GM23338 (cell line): ENCODE results near the gene CFAP92. TPM values are rescaled to one million over a fixed set of nuclear protein-coding genes. Genes with fewer than 3 reads are reported as not detected.

Source experiments
- ATAC-seq: fragments of 200-7000 bp; cut with Tn5 transposase; 3 replicates; pipeline ENCODE4 v1.9.1; 2020
- DNase-seq: peaks from one replicate; pipeline ENCODE4 v3.0.0-alpha.2; 2015; ENCODE audit warnings: low spot score
- H2AFZ ChIP-seq: fragments of 200-600 bp; sonication (generic); 2 replicates; pipeline ENCODE4 v1.8.0; 2016; ENCODE audit warnings: antibody characterized with exemption, mild to moderate bottlenecking, moderate library complexity
- H3F3A ChIP-seq: fragments of 200-600 bp; sonication (generic); replicated peaks from 2 replicates; pipeline ENCODE4 v1.8.0; 2017; ENCODE audit warnings: antibody characterized with exemption, mixed run types, low read depth
- H3K27ac ChIP-seq: fragments of 200-600 bp; sonication (generic); 2 replicates; pipeline ENCODE4 v1.6.1; 2016; ENCODE audit warnings: low read depth
- H3K27me3 ChIP-seq: fragments of 200-600 bp; sonication (generic); 2 replicates; pipeline ENCODE4 v1.8.0; 2016; ENCODE audit warnings: mild to moderate bottlenecking, mixed run types, moderate library complexity; ENCODE audit not compliant: insufficient read depth
- H3K36me3 ChIP-seq: fragments of 200-600 bp; sonication (generic); 2 replicates; pipeline ENCODE4 v1.8.0; 2016; ENCODE audit warnings: mild to moderate bottlenecking; ENCODE audit not compliant: insufficient read depth
- H3K4me1 ChIP-seq: fragments of 200-600 bp; sonication (generic); 2 replicates; pipeline ENCODE4 v1.8.0; 2016; ENCODE audit warnings: mild to moderate bottlenecking, moderate library complexity; ENCODE audit not compliant: insufficient read depth
- H3K4me2 ChIP-seq: fragments of 200-600 bp; sonication (generic); 2 replicates; pipeline ENCODE4 v1.7.1; 2017; ENCODE audit warnings: mixed run types
- H3K4me3 ChIP-seq: fragments of 200-600 bp; sonication (generic); 2 replicates; pipeline ENCODE4 v1.6.1; 2016; ENCODE audit warnings: mixed run types
- H3K79me2 ChIP-seq: fragments of 200-600 bp; sonication (generic); replicated peaks from 2 replicates; pipeline ENCODE4 v1.8.0; 2017; ENCODE audit warnings: mild to moderate bottlenecking; ENCODE audit not compliant: insufficient read depth
- H3K9me2 ChIP-seq: fragments of 200-600 bp; sonication (generic); 2 replicates; pipeline ENCODE4 v1.8.0; 2017; ENCODE audit not compliant: insufficient read depth
- H4K20me1 ChIP-seq: fragments of 200-600 bp; sonication (generic); replicated peaks from 2 replicates; pipeline ENCODE4 v1.8.0; 2017; ENCODE audit warnings: mild to moderate bottlenecking; ENCODE audit not compliant: insufficient read depth
- H3K27ac Mint-ChIP-seq: 2 replicates; pipeline ENCODE4 v1.8.0; 2020; ENCODE audit warnings: inconsistent platforms, mild to moderate bottlenecking, moderate library complexity, mixed read lengths
- H3K27me3 Mint-ChIP-seq: 3 replicates; pipeline ENCODE4 v1.8.0; 2022; ENCODE audit warnings: low read depth, mild to moderate bottlenecking, moderate library complexity, mixed read lengths, inconsistent platforms; ENCODE audit not compliant: insufficient read depth, poor library complexity
- H3K36me3 Mint-ChIP-seq: 3 replicates; pipeline ENCODE4 v1.8.0; 2021; ENCODE audit warnings: low read depth, mild to moderate bottlenecking, inconsistent platforms, moderate library complexity, mixed read lengths
- H3K4me1 Mint-ChIP-seq: 3 replicates; pipeline ENCODE4 v1.8.0; 2020; ENCODE audit warnings: mild to moderate bottlenecking, inconsistent platforms, mixed read lengths
- H3K4me3 Mint-ChIP-seq: 3 replicates; pipeline ENCODE4 v1.8.0; 2021; ENCODE audit warnings: moderate library complexity, mild to moderate bottlenecking, inconsistent platforms, mixed read lengths
- H3K9me3 Mint-ChIP-seq: 3 replicates; pipeline ENCODE4 v1.8.0; 2020; ENCODE audit warnings: moderate library complexity, mild to moderate bottlenecking, inconsistent platforms, mixed read lengths
- CREB1 ChIP-seq: fragments of 250-450 bp; sonication (Bioruptor Pico); IDR thresholded peaks from 2 replicates; pipeline ENCODE4 v1.5.0; 2020; ENCODE audit warnings: low read depth, mild to moderate bottlenecking, moderate library complexity
- CTCF ChIP-seq, 2 experiments: fragments of 200-600 bp in 1 of 2; sonication (generic) in 1 of 2; conservative IDR thresholded peaks; 2 replicates each; pipeline versions ENCODE4 v1.5.1 to v1.6.1; 2016 to 2017; ENCODE audit warnings: antibody characterized with exemption in 2 of 2, low read depth in 2 of 2, mild to moderate bottlenecking in 2 of 2, moderate library complexity in 1 of 2
- EZH2 ChIP-seq: fragments of 200-600 bp; sonication (generic); IDR thresholded peaks from one replicate; pipeline ENCODE4 v1.8.0; 2017; ENCODE audit warnings: antibody characterized with exemption, mild to moderate bottlenecking, low read depth; ENCODE audit not compliant: unreplicated experiment
- EZH2phosphoT487 ChIP-seq: fragments of 200-600 bp; sonication (generic); IDR thresholded peaks from one replicate; pipeline ENCODE4 v1.8.1; 2018; ENCODE audit warnings: antibody characterized with exemption; ENCODE audit not compliant: unreplicated experiment
- JUNB ChIP-seq: IDR thresholded peaks from one replicate; pipeline ENCODE4 v1.6.1; 2016; ENCODE audit warnings: antibody characterized with exemption; ENCODE audit not compliant: unreplicated experiment
- NANOG ChIP-seq: IDR thresholded peaks from 2 replicates; pipeline ENCODE4 v1.6.1; 2016; ENCODE audit warnings: antibody characterized with exemption, borderline replicate concordance
- POLR2AphosphoS5 ChIP-seq: IDR thresholded peaks from 2 replicates; pipeline ENCODE4 v1.6.1; 2016; ENCODE audit warnings: antibody characterized with exemption, low read depth
- REST ChIP-seq: IDR thresholded peaks from one replicate; pipeline ENCODE4 v1.6.1; 2018; ENCODE audit warnings: antibody characterized with exemption; ENCODE audit not compliant: unreplicated experiment
- STAT1 ChIP-seq: IDR thresholded peaks from one replicate; pipeline ENCODE4 v1.6.1; 2016; ENCODE audit warnings: antibody characterized with exemption; ENCODE audit not compliant: unreplicated experiment
- ZNF114 ChIP-seq: fragments of 250-450 bp; sonication (Bioruptor Pico); IDR thresholded peaks from 2 replicates; pipeline ENCODE4 v1.5.0; 2020; ENCODE audit warnings: mild to moderate bottlenecking, moderate library complexity
- ZNF331 ChIP-seq: fragments of 250-450 bp; sonication (Bioruptor Pico); IDR thresholded peaks from 2 replicates; pipeline ENCODE4 v1.5.0; 2020; ENCODE audit warnings: low read depth, mild to moderate bottlenecking, moderate library complexity
- polyA plus RNA-seq: library from polyadenylated mRNA; unstranded; fragments of >200 nt; fragmentation: Nextera tagmentation; extraction: Ambion mirVana; gene quantifications from 2 replicates; pipeline ENCODE4 v1.2.1, GENCODE V29; 2016
- total RNA-seq: library from RNA; depleted of rRNA; stranded (reverse); fragments of >200 nt; shearing (Covaris generic); gene quantifications from 2 replicates; pipeline ENCODE4 v1.2.3, GENCODE V29; 2014
- TF ChIP-seq, protein P1 (sequence below): fragments of 250-450 bp; sonication (Bioruptor Pico); IDR thresholded peaks from 2 replicates; pipeline ENCODE4 v1.5.0; 2020; ENCODE audit warnings: mild to moderate bottlenecking, moderate library complexity
- TF ChIP-seq, protein P2 (sequence below): IDR thresholded peaks from 2 replicates; pipeline ENCODE4 v1.6.1; 2016; ENCODE audit warnings: antibody characterized with exemption

CFAP92 gene
- total and polyA plus RNA-seq, 2 experiments from 2014 or later: 1.6 to 2.3 TPM

DNA sequence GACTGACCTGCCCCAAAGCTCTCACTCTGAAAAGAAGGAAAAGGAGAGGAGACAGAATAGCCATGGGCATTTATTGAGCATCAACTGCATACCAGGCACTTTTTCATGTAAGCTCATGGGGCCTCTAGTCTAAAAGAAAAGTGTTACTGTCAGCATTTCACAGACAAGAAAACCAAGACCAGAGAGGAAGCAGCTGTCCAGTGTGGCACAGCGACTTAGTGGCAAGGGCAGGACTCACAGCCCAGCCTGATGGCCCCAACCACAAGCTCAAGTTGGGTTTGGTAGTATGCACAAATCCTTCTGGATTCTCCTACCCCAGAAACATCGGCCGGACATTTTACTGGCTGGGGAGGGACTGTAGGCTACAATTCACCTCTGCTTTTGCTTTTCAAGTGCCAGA lies 13.0 kb upstream of the CFAP92 start:
- Histone ChIP-seq H2AFZ (no peak overlapping the region), H3K79me2 (no peaks in the 10 kb centered on the region), H3K27ac (no peak overlapping the region), H3K4me2 (no peak overlapping the region), H3F3A (peaks cover 4% of the 10 kb centered on the region; the same call in 1 of the 2 replicates), H3K27me3 (peaks cover 66% of the 10 kb centered on the region), H3K4me1 (no peaks in the 10 kb centered on the region), H3K4me3 (no peak overlapping the region), H4K20me1 (peaks cover 4% of the 10 kb centered on the region; the same call in 1 of the 2 replicates), H3K36me3 (no peaks in the 10 kb centered on the region), H3K9me2 (no peaks in the 10 kb centered on the region)
- Mint-ChIP-seq H3K36me3 (peaks cover 3% of the 10 kb centered on the region; the same call in 1 of the 3 replicates), H3K9me3 (peaks cover 12% of the 10 kb centered on the region; the same call in 2 of the 3 replicates), H3K4me1 (peaks cover 17% of the 10 kb centered on the region), H3K27ac (no peak overlapping the region), H3K4me3 (no peak overlapping the region), H3K27me3 (peaks cover 46% of the 10 kb centered on the region)
- TF ChIP-seq EZH2phosphoT487 (no peak), ZNF331 (no peak), JUNB (no peak), CREB1 (no peak), CTCF (conservative IDR thresholded peaks at IDR 0.05; ENCODE audit: low read depth in 2 of 2) (no peak), ZNF114 (CRISPR knock-in tag) (no peak), NANOG (no peak), STAT1 (no peak), REST (no peak), POLR2AphosphoS5 (no peak), EZH2 (no peak)
- TF ChIP-seq, protein P1, sequence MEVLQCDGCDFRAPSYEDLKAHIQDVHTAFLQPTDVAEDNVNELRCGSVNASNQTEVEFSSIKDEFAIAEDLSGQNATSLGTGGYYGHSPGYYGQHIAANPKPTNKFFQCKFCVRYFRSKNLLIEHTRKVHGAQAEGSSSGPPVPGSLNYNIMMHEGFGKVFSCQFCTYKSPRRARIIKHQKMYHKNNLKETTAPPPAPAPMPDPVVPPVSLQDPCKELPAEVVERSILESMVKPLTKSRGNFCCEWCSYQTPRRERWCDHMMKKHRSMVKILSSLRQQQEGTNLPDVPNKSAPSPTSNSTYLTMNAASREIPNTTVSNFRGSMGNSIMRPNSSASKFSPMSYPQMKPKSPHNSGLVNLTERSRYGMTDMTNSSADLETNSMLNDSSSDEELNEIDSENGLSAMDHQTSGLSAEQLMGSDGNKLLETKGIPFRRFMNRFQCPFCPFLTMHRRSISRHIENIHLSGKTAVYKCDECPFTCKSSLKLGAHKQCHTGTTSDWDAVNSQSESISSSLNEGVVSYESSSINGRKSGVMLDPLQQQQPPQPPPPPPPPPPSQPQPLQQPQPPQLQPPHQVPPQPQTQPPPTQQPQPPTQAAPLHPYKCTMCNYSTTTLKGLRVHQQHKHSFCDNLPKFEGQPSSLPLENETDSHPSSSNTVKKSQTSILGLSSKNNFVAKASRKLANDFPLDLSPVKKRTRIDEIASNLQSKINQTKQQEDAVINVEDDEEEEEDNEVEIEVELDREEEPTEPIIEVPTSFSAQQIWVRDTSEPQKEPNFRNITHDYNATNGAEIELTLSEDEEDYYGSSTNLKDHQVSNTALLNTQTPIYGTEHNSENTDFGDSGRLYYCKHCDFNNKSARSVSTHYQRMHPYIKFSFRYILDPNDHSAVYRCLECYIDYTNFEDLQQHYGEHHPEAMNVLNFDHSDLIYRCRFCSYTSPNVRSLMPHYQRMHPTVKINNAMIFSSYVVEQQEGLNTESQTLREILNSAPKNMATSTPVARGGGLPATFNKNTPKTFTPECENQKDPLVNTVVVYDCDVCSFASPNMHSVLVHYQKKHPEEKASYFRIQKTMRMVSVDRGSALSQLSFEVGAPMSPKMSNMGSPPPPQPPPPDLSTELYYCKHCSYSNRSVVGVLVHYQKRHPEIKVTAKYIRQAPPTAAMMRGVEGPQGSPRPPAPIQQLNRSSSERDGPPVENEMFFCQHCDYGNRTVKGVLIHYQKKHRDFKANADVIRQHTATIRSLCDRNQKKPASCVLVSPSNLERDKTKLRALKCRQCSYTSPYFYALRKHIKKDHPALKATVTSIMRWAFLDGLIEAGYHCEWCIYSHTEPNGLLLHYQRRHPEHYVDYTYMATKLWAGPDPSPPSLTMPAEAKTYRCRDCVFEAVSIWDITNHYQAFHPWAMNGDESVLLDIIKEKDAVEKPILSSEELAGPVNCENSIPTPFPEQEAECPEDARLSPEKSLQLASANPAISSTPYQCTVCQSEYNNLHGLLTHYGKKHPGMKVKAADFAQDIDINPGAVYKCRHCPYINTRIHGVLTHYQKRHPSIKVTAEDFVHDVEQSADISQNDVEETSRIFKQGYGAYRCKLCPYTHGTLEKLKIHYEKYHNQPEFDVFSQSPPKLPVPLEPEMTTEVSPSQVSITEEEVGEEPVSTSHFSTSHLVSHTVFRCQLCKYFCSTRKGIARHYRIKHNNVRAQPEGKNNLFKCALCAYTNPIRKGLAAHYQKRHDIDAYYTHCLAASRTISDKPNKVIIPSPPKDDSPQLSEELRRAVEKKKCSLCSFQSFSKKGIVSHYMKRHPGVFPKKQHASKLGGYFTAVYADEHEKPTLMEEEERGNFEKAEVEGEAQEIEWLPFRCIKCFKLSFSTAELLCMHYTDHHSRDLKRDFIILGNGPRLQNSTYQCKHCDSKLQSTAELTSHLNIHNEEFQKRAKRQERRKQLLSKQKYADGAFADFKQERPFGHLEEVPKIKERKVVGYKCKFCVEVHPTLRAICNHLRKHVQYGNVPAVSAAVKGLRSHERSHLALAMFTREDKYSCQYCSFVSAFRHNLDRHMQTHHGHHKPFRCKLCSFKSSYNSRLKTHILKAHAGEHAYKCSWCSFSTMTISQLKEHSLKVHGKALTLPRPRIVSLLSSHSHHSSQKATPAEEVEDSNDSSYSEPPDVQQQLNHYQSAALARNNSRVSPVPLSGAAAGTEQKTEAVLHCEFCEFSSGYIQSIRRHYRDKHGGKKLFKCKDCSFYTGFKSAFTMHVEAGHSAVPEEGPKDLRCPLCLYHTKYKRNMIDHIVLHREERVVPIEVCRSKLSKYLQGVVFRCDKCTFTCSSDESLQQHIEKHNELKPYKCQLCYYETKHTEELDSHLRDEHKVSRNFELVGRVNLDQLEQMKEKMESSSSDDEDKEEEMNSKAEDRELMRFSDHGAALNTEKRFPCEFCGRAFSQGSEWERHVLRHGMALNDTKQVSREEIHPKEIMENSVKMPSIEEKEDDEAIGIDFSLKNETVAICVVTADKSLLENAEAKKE (CRISPR knock-in tag): no peak
- TF ChIP-seq, protein P2, sequence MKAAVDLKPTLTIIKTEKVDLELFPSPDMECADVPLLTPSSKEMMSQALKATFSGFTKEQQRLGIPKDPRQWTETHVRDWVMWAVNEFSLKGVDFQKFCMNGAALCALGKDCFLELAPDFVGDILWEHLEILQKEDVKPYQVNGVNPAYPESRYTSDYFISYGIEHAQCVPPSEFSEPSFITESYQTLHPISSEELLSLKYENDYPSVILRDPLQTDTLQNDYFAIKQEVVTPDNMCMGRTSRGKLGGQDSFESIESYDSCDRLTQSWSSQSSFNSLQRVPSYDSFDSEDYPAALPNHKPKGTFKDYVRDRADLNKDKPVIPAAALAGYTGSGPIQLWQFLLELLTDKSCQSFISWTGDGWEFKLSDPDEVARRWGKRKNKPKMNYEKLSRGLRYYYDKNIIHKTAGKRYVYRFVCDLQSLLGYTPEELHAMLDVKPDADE: no peak
- no peak for DNase-seq
- ATAC-seq: no peak
